GM18508 (cell line): ENCODE data around the gene KCNN4.
"Not testable (repeated sequence)": the region's sequence is repeated elsewhere in the genome, so short reads cannot be mapped to it uniquely, and the experiment has no call there.

Experiments
- ATAC-seq: cut with Tn5 transposase; IDR thresholded peaks from one replicate; pipeline ENCODE4 v1.9.1; 2021; ENCODE audit warnings: moderate number of reproducible peaks; ENCODE audit not compliant: insufficient read depth, unreplicated experiment

Gene KCNN4

DNA sequence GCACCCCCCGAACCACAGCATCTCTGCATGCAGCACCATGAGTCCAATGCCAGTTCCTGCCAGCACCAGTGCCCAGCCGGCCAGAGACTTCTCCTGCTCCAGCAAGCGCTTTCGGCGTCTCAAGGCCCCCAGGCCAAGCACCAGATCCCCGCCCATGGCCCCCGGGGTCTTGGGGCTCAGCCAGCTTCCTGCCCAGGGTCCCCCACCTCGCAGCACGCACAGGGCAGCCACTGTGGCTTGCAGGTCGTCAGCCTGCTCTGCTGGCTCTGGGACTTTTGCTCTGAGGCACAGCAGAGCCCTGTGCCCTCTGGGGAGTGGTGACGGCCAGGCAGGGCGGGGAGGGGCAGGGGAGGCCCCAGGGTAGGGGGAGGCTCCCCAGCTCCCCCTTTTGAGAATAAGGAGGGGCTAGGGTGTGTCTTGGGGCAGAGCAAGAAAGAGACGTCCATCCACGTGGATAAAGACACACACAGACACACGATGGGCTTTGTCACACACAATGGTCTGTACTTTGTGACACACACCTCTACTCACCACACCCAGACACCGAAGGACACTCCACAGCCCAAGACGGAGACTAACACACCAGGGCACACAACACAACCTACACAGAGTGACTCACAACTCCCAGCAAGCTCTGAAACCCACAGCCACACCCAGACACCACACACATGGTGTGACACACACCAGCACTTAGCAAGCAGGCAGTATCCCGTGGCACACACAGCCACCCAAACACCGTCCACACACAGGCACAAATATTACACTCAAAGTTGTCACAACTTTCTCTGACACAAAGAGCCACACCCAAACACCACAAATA lies at the start of gene KCNN4:
Gene KCNN4, minus strand, starts transcription at position 268 of the 820 bp plus-strand sequence. Its CDS starts 112 bp downstream, at position 156.
- no peak for ATAC-seq

DNA sequence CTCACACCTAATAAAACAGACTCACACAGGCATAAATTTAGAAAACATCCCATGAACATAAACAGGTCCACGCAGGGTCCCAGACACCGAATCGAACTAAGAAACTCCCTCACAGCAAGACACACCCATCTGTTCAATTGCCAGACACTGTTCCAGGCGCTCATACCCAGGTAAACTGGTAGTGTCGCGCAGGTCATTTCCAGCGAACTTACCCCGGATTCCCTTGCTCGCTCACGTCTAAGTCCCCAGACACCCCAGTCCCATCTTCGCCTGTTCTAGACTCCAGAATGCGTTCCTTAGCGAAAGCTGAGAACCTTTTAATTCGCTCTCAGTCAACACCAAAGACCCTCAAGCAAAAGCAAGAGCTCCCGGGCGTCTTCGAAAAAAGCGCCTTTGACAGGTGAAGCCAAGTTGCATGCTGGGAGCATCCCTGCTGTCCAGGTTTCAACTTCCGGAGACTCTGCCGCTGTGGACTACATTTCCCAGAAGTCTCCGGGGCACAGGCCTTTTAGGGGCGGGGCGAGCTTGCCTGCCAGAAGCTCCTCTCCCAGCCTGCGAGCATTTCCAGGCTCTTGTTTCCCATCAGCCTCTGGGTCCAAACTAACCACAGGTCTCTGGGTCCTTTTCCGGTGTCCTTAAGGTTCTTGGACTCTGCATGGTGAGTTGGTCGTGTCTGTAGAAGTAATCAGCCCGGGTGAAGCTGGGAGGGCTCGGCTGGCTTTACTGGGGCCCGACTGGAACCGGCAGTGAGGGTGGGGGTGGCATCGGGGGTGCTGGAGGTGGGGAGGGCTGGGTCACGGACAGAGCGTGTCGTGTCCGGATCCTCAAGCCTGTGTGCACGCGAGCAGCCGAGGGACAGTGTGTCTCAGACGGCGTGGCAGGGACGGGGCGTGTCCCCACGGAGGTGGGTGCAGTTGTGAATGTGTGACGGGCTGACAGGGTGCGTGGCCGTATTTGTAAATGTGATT lies 46.3 kb upstream of the KCNN4 start, which contains the start of gene ZNF283:
Gene ZNF283, plus strand, starts transcription at position 535 of the 968 bp plus-strand sequence. CDS start 6,184 bp downstream, outside the sequence.
- peak; percentile 63 for ATAC-seq

DNA sequence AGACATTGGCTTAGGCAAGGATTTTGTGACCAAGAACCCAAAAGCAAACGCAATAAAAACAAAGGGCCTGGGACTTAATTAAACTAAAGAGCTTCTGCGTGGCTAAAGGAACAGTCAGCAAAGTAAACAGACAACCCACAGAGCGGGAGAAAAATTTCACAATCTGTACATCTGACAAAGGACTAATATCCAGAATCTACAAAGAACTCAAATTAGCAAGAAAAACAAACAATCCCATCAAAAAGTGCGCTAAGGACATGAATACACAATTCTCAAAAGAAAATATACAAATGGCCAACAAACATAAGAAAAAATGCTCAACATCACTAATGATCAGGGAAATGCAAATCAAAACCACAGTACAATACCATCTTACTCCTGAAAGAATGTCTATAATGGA lies 43.8 kb upstream of the KCNN4 start:
- ATAC-seq, result not testable (repeated sequence)

DNA sequence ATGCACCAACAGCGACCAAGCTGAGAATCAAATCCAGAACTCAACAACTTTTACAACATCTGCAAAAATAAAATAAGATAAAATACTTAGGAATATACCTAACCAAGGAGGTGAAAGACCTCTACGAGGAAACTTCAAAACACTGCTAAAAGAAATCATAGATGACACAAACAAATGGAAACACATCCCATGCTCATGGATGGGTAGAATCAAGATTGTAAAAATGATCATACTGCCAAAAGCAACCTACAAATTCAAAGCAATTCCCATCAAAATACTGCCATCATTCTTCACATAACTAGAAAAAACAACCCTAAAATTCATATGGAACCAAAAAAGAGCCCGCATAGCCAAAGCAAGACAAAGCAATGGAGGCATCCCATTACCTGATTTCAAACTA lies 43.1 kb upstream of the KCNN4 start:
- ATAC-seq, result not testable (repeated sequence)

DNA sequence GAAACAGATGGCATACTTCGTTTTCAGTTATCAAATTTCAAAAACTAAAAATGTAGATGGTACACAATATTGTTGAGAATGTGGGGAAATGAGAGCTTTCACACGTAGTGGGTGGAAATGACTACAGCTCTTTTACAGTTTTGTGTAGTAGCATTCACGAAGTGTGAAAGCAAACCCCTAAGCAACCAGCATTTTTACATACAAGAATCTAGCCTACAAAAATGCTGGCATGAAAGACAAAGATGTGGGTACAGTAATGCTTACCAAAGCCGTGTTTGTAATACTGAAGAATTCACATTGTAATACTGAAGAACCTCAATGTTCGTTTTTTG lies 40.1 kb upstream of the KCNN4 start:
- ATAC-seq, result no peak

DNA sequence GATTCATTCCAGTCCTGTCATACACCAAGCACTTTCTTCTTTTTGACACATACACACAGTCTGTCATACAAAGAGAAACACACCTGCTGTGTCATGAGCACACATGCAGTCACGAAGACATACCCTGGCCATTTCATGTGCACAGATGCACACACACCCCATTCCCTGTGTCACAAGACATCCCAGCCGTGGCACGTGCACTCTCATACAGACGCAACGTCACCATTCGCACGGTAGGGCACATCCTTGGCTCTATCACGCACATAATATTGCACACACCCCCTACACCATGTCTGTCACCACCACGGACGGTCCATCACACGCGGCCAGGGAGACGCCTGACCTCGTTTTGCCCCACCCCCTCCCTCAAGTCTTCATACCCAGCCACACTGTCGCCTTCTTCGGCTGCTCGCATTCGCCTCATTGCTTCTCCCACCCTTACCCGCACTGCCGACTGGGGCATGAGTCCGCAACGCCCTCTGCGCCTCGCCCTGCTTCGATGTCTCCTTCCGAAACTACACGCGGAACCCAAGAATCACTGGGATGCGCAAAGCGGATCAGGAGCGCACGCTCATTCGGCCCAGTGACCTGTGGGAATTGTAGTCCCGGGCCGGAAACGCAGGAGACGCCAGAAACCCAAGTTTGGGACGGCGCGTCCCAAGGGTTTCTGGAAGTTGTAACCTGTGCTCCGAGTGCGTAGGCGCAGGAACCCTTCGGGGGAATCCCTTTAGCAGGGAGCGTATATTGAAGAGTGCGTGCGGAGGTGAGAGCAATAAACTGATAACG lies 39.5 kb upstream of the KCNN4 start:
- ATAC-seq, result no peak

DNA sequence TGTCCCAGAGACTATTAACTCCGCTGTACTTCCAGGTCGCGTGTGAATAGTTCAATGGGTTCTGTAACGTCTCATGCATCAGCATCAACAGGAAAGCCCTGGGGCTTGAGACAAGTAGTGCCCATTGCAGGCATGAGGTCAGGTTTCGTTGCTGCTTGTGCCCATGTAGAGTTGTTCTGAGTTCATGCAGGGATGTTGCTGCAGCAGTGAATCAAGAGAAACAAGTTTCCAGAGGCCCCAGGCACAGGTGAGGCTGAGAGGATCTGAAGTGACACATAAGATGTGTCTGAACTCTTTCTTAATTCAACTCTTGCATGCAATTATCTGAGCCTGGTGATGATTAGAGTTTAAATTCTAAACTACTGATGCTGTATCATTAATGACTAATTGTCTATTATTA lies 37.7 kb upstream of the KCNN4 start:
- no peak for ATAC-seq

DNA sequence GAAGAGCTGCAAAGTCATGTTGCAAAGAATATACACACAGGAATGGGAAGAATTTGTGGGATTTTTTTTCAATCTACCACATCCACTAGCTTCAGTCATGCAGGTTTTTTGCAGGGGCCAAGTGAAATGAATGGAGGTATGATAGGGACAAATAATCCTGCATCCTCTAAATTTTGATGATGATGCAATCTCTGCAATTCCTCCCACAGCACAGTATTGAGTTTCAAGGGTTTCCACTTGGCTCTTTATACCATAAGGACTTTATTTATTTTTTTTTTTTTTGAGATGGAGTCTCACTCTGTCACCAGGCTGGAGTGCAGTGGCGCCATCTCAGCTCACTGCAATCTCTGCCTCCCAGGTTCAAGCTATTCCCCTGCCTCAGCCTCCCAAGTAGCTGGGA lies 36.7 kb upstream of the KCNN4 start:
- not testable (repeated sequence) for ATAC-seq

DNA sequence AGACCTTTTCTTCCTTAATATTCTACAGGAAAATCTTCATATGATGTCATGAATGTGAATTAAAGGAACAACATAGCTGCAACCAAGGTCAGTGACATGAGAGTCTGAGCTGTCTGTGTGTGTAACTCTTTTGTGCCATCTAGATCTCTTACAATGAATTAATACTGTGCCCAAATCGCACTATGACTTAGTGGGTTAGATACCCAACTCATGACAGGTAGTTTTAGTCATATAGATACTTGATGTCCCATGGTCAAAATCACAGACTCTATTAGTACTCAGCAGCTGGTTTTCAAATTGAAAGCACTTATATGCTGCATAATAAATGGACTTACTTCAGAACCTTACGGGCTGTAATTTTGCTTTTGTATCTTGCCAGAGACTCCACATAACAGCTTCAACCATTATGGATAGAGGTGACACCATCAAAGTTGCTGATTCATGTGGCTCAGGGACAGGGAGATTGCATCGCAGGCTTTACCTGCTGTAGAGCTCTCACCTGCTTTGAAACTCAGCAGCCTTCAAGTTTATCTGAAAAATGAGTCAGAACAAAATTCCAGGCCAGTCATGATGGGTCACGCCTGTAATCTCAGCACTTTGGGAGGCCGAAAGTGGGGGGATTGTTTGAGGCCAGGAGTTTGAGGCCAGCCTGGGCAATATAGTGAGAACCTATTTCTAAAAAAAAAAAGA lies 34.0 kb upstream of the KCNN4 start:
- no peak for ATAC-seq

DNA sequence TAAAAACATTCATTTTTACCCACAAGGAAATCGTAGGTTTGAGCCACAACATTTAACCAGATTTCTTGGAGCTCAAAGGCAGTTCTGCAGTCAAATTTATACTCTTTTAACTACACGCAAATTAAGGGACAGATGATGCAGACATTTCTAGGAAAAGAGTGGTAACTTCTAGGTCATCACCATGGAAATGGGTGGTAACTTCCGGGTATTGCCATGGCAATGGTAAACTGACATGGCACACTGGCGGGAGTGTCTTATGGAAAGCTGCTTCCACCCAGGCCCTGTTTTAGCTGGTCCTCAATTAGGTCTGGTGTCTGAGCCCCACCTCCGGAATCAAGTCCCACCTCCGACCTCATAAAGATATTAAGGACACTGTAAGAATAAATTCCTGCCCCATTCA lies 31.9 kb upstream of the KCNN4 start:
- ATAC-seq, result no peak

DNA sequence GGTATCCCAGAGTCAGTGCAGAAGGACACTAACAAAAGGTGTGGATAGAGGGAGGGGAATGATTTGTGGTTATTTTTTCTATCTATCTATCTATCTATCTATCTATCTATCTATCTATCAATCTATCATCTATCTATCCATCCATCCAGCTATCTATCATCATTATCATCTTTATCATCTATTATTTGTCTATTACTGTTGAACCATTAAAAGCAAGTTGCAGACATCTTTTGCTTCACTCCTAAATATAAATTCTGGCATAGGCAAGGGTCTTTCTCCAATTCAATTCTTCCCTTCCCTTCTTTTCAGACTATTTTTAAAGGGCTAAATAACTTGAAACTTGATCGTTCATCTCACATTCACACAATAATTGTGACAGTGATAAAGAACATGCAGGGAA lies 31.5 kb upstream of the KCNN4 start:
- ATAC-seq, result no peak

DNA sequence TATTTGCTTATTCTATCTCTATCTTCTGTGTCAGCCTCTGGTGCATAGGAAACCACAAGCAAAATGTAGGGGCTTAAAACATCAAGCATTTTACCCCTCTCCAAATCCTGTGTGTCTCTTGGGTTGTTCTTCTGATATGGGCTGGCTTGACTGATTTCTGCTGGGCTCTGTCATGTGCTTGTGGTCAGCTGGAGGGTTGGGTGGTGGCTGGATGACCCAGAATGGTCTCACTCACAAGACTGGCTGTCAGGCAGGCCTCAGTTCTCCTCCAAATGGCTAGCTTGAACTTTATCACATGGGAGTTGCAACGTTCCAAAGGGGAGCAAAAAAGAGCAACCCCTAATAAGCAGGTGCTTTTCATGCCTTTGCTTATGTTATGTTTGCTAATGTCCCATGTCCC lies 31.1 kb upstream of the KCNN4 start:
- no peak for ATAC-seq

DNA sequence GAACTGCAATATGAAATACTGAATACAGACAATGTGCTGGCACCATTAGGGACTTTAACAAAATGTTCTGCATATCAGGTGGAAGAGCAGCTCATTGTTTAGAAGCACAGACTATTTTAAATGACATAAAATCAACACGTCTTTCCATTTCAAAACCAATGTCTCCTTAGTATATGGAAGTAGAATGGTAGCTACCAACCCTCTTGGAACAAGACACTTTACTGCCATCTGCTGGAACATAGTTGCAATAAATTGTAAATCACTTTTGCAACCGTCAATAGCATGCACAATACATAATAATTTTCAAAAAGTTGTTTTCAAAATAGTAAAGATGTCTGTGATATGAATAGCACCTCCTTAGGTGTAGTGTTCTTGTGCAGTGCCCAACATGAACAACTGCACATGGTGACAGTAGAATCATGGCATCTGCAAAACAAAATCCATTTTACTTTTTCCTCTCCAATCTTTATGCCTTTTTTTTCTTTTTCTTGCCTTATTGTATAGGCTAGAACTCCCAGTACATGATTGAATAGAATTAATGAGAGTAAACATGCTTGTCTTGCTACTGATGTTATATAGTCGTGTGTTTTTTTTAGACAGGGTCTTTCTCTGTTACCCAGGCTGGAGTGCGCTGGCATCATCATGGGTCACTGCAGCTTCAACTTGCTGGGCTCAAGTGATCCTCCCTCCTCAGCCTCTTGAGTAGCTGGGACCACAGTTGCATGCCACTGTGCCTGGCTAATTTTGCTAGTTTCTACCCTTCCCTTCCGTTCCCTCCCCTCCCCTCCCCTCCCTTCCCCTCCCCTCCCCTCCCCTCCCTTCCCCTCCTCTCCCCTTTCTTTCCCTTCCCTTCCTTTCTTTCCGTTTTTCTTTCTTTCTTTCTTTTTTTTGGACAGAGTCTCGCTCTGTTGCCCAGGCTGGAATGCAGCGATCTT lies 29.3 kb upstream of the KCNN4 start:
- ATAC-seq, result no peak

DNA sequence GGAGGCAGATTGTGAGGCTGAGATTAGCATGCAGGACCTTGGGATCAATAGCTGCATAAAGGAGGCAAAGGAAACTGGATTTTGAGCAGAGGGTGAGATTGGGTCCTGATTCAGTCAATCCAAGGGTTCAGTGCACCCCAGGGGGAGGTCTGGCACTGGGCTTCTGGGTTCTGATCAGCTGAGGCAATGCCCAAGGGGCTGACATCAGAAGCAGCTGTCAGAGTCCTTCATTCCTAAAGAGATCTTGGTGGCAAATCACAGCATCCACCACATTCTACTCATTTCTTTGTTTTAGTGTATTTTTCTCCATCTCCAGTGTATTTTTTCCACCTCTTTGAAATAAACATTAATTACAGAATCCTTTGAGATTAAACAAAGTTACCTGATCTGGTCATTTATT lies 26.9 kb upstream of the KCNN4 start:
- ATAC-seq, result no peak

DNA sequence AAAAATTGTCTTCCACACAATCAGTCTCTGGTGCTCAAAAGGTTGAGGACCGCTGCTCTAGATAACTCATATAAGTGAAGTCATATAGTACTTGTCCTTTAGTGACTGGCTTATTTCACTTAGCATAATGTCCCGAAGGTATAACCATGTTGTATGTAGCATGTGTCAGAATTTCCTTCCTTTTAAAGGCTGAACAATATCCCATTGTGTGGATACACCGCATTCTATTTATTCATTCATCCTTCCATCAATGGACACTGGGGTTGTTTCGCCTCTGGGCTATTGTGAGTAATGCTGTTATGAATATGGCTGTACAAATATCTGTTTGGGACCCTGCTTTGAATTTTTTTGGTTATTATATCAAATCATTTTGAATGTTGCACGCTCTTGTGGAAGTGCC lies 26.1 kb upstream of the KCNN4 start:
- no peak for ATAC-seq

DNA sequence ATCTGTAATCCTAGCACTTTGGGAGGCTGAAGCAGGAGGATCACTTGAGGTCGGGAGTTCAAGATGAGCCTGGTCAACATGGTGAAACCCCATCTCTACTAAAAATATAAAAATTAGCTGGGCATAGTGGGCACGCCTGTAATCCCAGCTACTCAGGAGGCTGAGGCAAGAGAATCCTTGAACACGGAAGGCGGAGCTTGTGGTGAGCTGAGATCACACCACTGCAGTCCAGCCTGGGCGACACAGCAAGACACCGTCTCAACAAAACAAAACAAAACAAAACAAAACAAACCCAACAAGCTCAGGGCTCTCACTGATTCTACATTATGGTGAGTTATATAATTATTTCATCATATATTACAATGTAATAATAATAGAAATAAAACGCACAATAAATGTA lies 25.6 kb upstream of the KCNN4 start:
- ATAC-seq, result not testable (repeated sequence)

DNA sequence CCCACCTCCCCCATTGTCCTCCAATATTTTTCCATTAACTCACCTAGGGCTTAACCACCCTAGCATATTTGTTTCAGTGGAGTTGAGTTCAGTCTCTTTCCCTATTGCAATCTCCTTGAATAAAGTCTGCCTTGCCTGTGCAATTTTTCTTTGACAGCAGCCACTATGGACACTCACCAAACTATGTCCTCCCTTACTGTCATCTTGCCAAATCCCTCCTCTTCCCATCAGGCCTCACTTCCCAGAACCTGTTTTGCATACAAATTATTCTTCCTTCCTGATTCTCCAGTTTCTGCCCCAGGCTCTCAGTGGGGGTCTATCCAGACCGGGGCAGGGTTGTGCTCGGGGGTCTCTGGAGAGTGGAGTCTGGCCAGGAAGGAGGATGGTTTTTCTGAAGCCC lies 23.7 kb upstream of the KCNN4 start:
- no peak for ATAC-seq

DNA sequence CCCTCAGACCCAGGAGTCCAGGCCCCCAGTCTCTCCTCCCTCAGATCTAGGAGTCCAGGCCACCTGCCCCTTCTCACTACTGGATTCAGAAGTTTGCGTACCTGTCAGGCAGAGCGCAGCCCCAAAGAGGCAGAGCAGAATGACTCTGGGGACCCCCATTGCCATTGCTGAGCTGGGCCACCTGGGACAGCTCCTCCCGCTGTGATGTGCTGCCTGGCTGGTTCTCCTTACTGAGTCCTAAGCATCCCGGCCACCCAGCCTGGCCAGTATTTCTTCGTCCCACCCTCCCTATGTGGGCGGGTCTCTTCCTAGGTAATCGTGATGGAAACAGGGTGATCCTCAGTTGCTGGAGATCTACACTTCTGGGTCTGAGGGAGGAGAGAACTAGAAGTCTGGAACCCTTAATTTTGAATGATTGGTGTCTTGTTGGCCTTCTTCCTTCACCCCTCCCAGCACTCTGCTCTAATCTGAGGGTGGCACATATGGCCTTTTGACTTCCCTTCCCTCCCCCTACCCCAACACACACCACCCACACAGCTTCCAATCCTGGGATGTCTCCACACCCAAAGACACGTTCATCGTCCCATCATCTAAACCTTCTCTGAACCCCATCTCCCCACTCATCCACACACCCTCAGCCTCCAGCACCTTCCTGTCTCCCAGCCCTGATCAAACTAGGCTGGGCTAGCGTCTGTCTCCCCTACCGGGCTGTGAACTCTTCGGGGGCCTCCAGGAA lies 21.6 kb upstream of the KCNN4 start, which contains the start of gene LYPD5:
Gene LYPD5, minus strand, starts transcription at position 232 of the 736 bp plus-strand sequence. Its CDS starts 67 bp downstream, at position 165.
- no peak for ATAC-seq
